ENCODE measurements around the gene CGGBP1.
A peak's percentile ranks its signal among the peaks of the same experiment; 100 is the strongest.

CGGBP1 gene, protein sequence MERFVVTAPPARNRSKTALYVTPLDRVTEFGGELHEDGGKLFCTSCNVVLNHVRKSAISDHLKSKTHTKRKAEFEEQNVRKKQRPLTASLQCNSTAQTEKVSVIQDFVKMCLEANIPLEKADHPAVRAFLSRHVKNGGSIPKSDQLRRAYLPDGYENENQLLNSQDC

DNA sequence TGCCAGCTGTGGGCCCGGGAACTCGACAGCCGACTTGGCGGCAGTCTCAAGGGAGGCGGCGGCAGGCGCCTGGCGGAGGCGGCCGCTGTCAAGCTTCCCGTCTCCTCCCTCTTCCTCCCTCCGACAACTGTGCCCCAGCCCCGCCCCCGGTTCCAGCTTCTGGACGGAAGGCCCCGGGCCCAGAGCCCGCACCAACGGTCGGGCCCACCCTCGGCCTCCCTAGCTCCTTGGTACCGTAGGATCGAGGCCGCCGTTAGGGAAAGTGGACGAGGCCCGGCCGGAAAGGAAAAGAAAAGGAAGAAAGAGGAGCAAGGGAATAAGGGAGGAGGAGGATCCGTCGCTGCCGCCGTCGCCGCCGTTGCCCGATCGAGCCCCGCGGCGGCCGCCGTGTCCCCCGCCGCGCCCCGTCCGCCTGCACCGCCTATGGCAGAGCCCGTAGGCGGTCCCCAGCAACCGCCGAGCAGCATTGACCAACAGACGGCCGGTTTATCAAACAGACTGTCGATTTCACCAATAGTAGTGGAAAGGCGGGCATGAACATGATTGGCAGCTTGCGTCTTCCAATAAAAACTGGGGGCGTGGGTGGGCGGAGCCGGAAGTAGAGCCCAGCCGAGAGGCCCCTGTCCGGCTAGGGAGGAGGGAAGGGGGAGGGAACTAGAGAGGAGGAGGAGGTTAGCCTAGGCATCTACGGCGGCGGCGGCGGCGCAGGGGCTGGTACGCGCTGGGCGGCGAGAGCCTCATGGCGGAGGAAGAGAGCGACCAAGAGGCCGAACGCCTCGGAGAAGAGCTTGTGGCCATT lies at the start of gene CGGBP1, which contains the start of gene ZNF654:
Gene CGGBP1 (minus strand): TSS at position 425 of the 799 bp plus-strand sequence. CDS start 3,029 bp downstream, outside the sequence.
Gene ZNF654 (plus strand): TSS at position 675 of the 799 bp plus-strand sequence. CDS start 65 bp downstream, at position 740.
- DNase-seq (ENCODE audit: low spot score) = peak; percentile 79

DNA sequence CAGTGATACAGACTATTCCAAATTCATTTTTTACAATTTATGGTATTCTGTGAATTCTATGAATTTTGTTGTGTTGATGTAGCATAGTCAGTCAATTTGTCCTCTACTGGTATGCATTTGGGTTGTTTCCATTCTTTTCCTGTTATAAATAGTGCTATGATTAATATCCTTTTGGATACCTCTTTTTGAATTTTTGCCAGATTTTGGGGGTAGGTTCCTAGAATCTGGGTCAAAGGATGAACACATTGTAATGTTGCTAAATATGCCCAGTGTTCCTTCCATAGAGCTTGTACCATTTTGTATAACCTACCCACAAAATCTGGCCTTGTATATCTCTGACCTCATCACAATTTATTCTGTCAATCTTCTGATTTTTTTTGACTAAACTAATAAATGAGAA lies 46.5 kb upstream of the CGGBP1 start:
- DNase-seq (ENCODE audit: low spot score) = no peak

DNA sequence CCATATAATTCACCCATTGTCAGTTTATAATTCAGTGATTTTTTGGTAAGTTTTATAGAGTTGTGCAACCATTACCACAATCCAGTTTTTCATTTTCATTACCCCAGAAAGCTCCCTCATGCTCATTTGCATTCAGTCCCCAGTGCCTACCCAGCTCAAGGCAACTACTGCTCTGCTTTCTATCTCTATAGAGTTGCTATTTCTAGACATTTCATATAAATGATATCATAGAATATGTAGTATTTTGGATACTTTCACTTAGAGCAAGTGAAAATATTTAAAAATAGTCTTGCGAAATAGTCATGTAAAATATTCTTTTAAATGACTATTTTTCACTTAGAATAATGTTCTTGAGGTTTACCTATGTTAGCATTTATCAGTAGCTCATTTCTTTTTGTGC lies 42.3 kb upstream of the CGGBP1 start:
- no peak for DNase-seq (ENCODE audit: low spot score)

DNA sequence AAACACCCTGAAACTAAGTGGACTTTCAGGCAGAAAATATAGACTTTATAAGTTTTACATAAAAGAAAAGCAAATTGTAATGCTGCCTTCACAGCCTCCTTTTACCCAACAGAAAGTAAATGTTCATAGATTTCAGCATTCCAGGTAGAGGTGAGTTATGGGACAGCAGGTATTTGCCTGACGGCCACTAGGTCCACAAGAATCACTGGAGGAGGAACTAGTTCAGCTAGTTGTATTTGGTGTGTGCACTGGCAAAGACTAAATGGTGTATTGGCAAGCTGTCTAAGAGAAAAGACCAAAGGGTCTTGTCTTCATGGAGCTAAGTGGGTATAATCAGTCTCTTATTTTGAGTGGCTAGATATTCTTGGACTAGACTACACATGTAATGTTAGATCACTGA lies 34.5 kb upstream of the CGGBP1 start:
- no peak for DNase-seq (ENCODE audit: low spot score)

DNA sequence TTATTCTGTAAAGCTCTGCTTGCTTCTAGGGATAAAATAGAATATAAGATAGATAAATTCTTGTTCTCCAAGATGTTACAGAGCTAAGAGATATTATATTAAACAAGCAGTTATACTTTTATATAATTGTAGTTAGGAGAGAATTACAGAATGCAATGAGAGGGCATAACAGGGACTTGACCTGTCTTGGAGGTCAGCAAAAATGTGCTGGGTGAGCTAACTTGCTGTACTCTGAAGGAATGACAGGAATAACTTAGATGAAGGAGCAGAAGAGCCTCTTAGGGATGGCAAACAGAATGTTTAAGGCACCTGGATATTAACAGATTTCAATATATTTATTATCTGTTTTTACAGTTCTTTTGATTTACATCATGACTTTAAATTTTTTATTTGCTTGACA lies 33.5 kb upstream of the CGGBP1 start:
- no peak for DNase-seq (ENCODE audit: low spot score)

DNA sequence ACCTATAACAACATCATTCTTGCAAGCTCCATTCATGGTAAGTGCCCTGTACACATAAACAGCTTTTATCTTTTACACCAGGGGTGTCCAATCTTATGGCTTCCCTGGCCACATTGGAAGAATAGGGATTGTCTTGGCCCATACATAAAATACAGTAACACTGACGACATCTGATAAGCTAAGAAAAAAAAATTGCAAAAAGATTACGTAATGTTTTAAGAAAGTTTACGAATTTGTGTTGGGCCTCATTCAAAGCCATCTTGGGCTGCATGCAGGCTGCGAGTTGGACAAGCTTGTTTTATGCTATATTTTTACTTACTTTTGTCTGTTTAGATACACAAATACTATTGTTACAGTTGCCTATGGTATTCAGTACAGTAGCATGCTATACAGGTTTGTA lies 31.9 kb upstream of the CGGBP1 start:
- DNase-seq (ENCODE audit: low spot score) = no peak

DNA sequence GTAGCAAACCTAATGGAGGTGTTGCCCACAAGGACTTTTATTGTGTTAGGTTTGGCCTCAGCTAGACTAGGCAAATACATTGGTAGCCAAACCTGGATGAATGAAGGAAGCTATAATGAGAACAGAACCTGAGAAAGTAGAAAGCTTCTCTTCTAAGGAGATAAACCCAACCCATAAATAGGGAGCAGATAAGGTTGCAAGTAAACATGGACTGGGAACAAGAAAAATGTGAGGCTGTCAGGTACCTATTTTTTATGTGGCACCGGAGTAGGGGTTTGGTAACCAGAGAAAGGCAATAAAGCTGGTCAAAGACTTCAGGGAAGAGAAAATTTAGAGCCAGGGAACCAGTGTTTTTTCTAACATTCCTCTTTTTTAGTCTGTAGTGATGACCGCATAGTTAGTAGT lies 25.3 kb upstream of the CGGBP1 start:
- no peak for DNase-seq (ENCODE audit: low spot score)

DNA sequence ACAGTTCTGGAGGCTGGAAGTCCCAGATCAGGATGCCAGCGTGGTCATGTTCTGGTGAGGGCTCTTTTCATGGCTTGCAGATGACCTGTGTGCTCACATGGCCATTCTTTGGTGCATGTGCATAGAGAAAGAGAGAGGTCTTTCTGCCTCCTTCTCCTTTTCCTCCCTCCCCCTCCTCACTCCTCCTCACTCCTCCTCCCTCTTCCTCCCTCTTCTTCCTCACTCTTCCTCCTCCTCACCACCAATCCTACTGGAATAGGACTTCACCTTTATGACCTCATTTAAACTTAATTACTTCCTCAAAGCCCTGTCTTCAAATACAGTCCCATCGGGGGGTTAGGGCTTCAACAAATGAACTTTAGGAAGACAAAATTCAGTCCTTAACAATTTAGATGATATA lies 24.0 kb upstream of the CGGBP1 start:
- no peak for DNase-seq (ENCODE audit: low spot score)

DNA sequence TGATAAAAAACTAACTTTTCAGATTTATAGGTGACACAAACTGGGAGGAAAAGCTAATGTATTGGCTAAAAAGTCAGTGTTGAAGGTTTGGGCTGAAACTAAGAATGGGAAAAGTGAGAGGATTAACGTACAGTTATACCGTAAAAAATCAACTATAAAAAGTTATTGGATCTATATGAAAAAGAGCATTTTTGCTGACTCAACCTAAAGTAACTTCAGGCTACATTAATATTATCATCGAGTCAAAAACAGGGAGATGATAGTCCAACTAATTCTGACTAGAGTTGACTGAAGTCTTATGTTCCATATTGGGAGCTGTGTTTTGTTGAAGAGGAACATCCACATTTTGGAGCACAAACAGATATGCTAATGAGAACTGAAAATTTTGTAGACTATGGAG lies 20.1 kb upstream of the CGGBP1 start:
- DNase-seq (ENCODE audit: low spot score) = no peak

DNA sequence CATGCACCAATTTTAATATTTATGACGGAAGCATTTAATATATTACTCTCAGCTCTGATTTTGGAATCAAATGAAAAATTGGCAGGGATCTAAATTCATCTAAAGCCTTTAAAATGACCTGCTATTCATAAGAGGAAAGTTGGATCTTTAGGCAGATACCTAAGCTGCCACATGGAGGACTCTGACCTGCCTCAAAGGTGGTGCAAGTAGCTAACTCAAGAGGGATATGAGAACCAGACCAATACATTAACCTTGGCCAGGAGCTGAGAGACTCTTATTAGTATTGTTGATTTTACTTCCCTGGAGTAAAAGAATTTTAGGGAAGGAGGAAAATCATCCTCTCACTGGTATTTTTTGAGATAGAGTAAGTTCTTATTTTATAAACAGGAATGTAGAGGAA lies 17.9 kb upstream of the CGGBP1 start:
- no peak for DNase-seq (ENCODE audit: low spot score)

DNA sequence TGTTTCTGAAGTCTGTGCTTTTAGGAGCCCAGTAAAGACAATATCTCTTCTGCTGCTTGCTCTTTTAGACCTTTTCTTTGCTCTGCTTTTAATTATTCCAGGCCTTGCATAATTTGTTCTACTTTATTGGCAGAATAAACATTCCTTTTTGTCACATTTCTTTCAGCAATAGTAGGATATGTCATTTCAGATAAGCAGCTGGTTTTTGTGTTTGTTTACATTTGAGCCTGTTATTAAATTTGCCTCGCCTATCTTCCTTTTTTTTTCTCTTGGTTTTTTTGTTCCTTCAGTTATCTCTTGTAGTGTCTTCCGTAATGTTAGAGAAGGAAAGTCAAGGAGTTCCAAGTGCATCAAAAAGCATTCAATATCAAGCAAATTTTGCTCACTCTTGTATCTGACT lies 16.7 kb upstream of the CGGBP1 start:
- DNase-seq (ENCODE audit: low spot score) = no peak

DNA sequence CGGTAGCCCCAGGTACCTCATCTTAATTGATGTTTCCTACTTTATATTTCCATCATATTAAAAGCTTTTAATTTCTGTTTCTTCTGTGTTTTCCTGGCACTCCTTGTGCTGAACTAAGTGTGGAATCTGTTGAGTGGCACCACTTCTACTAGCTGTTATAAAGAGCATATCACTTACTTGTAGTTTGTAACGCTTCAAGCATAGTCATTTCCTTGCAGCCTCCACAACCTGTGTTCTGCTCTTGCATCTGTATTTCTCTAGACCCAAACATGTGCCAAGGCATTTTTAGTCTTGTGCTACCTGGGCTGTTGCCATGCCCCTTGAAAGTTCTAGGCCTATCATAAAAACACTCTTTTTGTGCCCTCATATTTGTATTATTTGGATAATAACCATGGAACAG lies 16.3 kb upstream of the CGGBP1 start:
- DNase-seq (ENCODE audit: low spot score) = no peak

DNA sequence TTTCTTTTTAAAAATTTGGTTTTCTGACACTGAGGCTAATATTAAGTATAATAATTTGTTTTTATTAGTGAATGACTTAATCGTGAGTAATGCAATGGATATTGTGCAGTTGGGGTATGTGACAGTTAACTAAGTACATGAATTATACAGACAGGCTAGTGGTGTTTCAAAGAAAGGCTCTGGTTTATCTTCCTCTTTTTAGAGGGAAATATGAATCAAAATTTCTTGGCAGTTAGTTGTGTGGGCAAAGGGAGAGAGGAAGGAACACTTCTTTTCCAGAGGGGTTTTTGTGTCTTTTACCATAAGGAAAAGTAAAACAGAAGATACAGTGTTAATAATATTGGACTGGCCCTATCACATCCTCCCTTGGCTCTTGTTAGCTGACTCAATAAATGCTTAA lies 2.9 kb upstream of the CGGBP1 start:
- no peak for DNase-seq (ENCODE audit: low spot score)

DNA sequence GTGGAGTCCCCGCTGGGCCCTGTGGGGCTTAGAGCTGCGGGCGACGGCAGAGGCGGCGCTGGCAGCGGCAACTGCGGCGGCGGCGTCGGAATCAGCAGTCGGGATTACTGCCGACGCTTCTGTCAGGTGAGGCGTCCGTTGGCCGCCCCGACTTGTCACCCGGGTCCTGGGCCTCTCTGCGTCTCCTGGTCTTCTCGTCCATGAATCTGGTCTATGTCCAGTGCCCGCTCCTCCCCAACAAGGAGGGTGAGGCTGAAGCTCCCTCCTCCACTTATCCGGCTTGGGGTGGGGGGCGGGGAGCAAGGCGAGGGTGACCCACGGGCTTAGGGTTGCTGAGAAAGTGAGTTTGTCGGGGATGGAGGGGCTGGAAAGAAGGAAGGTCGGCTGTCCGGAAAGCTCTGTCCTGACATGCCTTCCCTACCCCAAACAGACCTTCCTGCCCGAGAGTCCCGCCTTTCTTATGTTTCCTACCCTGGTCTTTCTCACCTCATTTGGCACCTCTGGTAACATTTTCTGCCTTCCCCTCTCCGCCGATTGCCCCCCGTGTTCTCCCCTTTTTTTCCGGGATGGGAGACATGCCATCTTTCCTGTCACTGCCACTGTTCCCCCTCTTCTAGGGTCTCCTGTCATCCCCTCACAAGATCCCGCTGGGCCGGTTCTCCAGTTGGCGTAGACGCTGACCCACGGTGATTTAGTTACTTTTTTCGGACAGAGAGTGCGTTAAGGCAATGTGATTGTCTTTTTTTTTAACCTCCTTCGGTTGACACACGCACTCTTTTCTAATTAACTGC lies 770 bp upstream of the CGGBP1 start:
- peak; percentile 10 for DNase-seq (ENCODE audit: low spot score)

DNA sequence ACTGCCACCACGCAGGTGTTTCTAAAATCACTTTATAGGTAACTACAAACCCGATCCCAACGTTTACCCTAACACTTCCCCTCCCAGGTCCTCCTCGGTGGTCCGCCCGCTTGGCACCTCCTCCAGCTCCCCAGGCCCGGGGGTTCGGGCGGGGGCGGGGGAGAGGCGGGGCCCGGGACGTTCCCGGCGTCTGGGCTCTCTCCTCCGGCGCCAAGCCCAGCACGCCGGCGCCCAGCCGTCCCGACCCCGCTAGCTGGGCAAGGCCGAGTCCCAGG lies 562 bp downstream of the CGGBP1 start:
- peak; percentile 12 for DNase-seq (ENCODE audit: low spot score)

DNA sequence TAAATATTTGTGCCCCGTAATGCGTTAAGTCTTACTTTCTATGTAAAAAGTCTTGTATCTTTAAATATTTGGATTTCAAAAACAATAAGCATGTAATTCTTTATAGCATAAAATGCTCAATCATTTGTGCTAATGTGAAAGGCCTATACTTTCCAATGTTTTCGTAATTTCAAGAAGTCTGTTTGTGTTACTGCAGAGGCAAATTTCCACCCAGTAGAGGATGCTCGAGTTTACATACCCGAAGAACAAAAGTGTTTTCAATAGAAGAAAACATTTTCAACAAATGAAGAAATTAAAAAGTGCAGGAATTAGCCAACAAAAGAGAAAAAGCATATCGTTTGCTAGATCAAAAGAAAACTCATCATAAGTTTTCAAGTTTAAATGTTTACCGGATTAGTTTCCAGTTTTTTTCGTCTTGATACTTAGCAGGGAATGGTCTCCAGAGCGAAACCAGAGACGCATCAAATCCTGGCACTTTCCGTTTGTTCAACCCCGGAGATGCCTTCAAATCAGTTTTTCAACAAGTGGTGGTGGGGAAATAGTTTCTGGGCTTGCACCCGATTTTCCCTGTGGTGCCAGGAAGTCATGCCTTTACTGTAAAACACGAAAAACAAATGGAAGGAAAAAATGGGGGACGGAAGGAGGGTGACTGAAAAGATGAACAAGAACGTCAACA lies 1.0 kb downstream of the CGGBP1 start:
- DNase-seq (ENCODE audit: low spot score) = no peak

DNA sequence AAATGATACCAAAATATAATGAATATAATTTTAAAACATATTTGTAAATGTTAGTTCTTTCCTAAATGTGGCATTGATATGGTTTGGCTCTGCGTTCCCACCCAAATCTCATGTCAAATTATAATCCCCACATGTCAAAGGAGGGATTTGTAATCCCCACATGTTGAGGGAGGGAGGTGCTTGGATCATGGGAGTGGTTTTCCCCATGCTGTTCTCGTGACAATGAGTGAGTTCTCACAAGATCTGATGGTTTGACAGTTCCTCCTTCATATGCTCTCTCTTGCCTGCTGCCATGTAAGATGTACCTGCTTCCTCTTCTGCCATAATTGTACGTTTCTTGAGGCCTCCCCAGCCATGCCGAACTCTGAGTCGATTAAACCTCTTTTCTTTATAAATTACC lies 12.0 kb downstream of the CGGBP1 start:
- DNase-seq (ENCODE audit: low spot score) = no peak

DNA sequence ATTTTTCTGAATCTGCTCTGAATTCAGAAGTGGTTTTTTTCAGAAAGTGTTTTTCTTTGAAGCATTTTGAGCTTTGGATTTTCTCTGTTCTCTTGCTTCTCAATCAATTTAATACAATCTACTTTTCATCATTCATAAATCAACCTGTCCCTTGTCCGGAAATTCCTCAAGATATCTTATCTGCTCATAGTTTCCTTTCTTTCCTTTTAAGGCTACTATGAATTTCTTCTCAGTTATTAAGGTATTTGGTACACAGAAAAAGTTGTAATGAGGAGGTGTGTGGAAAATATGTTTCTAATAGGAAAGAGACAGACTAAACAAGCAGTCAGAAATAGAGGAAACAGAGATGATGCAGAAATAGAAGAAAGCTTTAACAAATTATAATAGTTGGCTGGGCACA lies 14.4 kb downstream of the CGGBP1 start:
- DNase-seq (ENCODE audit: low spot score) = no peak

DNA sequence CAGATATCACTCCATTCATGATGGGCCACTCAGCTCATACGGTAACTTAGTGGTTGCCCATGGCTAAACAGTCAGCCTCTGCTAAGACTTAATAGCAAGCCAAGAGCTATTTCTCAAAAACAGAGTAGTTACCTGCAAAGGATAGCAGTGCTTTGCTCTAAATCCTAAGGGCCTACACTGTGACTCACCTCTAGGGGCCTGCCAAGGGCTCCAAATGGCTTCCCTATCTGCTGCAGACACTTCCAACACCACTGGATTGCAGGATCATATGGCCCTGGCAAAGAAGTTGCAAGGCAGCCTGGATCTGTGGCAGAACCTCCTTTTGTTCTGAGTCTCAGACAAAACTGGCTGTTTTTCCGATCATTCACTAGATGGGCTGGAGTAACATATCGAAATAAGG lies 17.8 kb downstream of the CGGBP1 start:
- DNase-seq (ENCODE audit: low spot score) = no peak

DNA sequence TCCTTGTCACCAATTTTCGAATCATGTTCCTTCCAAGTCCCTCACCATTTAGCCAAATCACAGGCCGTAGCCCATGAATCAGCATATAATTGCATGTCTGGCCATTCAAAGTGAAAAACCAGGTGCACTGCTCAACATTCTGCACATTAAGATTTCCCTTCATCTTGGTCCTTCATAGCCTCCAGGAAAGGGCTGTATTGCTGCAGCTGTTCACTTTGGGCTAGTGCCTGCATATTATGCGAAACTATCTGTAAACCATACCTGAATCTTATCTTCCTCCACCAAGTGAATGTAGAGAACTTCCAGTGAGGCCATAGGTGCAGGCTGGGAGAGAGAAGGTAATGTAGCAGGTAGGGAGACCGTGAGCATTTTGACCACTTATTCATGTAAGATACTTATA lies 18.3 kb downstream of the CGGBP1 start:
- DNase-seq (ENCODE audit: low spot score) = no peak

DNA sequence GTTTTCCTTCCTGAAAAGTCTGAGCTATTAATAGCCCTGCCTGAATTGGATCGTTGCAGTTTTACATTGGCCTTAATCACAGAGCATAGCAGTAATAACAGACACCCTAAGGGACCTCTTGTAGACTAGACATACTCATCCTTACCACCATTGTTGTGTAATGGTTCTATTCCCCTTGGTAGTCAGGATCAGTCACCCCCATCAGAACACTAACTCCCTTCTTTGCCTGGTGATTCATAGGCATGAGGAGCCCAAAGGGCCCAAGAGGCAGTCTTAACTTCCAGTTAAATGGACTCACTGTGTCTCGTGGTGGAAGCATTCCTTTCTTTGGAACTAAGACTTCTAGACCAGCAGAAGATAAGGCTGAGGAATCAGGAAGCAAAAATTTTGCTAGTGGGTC lies 20.2 kb downstream of the CGGBP1 start:
- DNase-seq (ENCODE audit: low spot score) = no peak

DNA sequence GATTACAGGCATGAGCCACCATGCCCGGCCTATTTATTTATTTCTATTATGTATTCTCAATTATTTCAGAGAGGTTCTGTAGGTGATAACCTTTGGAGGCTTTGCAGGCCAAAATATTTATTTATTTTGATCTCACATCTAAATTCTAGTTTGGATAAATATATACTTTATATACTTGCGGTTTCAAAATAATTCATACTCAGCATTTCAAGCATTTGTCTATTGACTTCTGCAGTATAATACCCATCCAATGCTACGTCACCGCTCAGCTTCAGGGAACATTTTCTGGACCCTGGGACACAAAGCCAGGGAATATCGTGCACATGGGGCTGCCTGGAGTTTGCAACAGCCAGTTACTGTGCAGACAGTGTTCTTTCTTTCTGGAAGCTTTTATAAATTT lies 22.6 kb downstream of the CGGBP1 start:
- no peak for DNase-seq (ENCODE audit: low spot score)

Data from HuH-7.5 (cell line).